SJCRH30 (cell line): Measurements from ENCODE around the gene SNED1. TPM values are rescaled to one million over a fixed set of nuclear protein-coding genes. Genes with fewer than 3 reads are reported as not detected.
A peak's percentile ranks its signal among the peaks of the same experiment; 100 is the strongest.

Experiments used
- DNase-seq, 2 experiments: peaks; one replicate each; pipeline ENCODE4 v3.0.0-alpha.2; 2015 to 2020
- H3K27ac ChIP-seq: fragments of 250-450 bp; sonication (Bioruptor Pico); 2 replicates; pipeline ENCODE4 v1.5.1; 2020; ENCODE audit warnings: mild to moderate bottlenecking, moderate library complexity
- H3K27me3 ChIP-seq: fragments of 250-450 bp; sonication (Bioruptor Pico); 2 replicates; pipeline ENCODE4 v1.5.1; 2020; ENCODE audit warnings: mild to moderate bottlenecking, moderate library complexity
- H3K36me3 ChIP-seq: fragments of 250-450 bp; sonication (Bioruptor Pico); 2 replicates; pipeline ENCODE4 v1.5.1; 2020; ENCODE audit warnings: mild to moderate bottlenecking, moderate library complexity
- H3K4me1 ChIP-seq: fragments of 250-450 bp; sonication (Bioruptor Pico); 2 replicates; pipeline ENCODE4 v1.5.1; 2020; ENCODE audit warnings: mild to moderate bottlenecking, moderate library complexity
- H3K4me3 ChIP-seq: fragments of 250-450 bp; sonication (Bioruptor Pico); 2 replicates; pipeline ENCODE4 v1.5.1; 2020; ENCODE audit warnings: mild to moderate bottlenecking, moderate library complexity
- H3K9me3 ChIP-seq: fragments of 250-450 bp; sonication (Bioruptor Pico); replicated peaks from 2 replicates; pipeline ENCODE4 v1.5.1; 2020; ENCODE audit warnings: mild to moderate bottlenecking, moderate library complexity
- total RNA-seq: library from RNA; depleted of rRNA; stranded (reverse); fragments of >200 nt; shearing (Covaris generic); gene quantifications from 2 replicates; pipeline ENCODE4 v1.2.3, GENCODE V29; 2014

The SNED1 gene
- total RNA-seq, 1 experiment from 2014 or later = 28.4 TPM

DNA sequence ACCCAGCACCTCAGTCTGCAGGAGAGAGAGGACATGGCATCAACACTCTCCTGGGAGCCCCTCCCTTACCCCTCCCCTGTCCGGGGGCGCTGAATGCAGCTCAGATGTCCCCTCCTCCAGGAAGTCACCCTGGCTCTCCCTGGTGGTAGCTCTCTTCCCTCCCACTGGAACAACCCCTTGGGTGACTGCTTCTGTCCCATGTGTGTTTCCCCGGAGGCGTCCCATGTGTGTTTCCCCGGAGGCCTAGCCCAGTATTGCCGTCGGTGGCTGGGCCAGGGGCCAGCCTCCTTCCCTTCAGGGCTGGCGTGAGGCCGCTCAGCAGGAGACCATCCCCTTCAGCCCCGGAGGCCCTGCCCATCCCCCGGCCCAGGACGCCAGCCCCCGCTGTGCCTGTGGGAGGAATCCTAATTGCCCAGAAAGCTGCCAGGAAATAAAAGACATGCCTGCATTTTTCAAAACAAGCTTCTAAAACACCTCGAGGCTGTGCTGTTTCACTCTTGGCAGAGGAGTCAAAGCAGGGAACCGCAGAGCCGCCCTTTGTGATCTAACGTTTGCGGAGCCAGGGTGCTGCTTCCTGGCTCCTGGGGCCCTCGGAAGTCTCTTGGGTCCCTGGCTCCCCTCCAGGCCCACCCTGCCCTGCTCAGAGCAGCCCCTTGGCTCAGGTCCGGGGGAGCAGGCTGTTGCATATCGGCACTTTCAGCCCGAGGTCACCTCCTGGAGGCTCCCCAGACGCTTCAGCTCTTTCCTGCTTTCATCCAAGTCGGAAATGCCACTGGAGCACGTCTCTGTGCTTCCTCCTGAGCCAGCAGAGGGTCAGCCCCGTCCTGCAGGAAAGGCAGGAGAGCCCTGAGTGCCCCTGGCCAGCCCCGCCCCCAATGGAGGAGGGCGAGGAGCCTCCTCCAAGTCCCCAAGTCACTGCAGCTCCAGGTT is 11.4 kb downstream of the SNED1 start:
- H3K36me3 ChIP-seq = peaks cover 14% of the 10 kb centered on the region; the same call in 1 of the 2 replicates
- H3K4me3 ChIP-seq = peak overlapping the region; percentile 41
- H3K27ac ChIP-seq = peak overlapping the region; percentile 45
- H3K27me3 ChIP-seq = no peaks in the 10 kb centered on the region
- H3K4me1 ChIP-seq = peaks cover 12% of the 10 kb centered on the region; the same call in 1 of the 2 replicates
- peak; percentile 72 to 73 for DNase-seq
- peaks cover 11% of the 10 kb centered on the region for H3K9me3 ChIP-seq

DNA sequence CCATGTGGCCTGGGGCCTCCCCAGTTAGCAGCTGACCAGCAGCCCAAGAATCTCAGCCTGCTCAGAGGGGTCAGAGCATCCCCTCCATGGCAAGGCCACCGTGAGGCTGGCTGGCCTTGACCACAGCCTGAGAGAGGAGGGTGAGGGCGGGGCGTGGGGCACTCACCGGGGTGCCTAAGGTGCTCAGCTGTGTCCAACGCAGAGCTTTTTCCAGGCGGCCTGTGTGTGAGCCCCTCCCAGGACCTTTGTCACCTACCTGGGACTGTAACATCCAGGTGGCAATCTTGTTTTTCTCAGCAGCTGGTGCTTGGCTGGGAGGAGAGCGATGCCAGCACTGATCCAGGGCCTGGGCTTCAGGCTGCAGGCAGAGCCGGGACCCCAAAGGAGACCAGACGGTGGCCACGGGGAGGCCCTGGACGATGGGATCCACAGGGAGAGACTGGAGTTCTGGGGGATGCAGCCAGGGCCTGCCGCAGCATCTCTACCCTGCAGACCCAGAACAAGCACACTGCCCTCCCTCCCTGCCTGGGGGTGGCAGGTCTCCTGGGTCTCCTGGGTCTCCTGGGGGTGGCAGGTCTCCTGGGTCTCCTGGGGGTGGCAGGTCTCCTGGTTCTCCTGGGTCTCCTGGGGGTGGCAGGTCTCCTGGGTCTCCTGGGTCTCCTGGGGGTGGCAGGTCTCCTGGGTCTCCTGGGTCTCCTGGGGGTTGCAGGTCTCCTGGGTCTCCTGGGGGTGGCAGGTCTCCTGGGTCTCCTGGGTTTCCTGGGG is 12.3 kb downstream of the SNED1 start:
- H3K9me3 ChIP-seq = peaks cover 6% of the 10 kb centered on the region
- H3K4me3 ChIP-seq = peak overlapping the region; percentile 41
- H3K27me3 ChIP-seq = no peaks in the 10 kb centered on the region
- no peak for DNase-seq
- H3K4me1 ChIP-seq = peaks cover 12% of the 10 kb centered on the region; the same call in 1 of the 2 replicates
- peak overlapping the region; percentile 45; the same call in 1 of the 2 replicates for H3K27ac ChIP-seq
- peaks cover 10% of the 10 kb centered on the region; the same call in 1 of the 2 replicates for H3K36me3 ChIP-seq

DNA sequence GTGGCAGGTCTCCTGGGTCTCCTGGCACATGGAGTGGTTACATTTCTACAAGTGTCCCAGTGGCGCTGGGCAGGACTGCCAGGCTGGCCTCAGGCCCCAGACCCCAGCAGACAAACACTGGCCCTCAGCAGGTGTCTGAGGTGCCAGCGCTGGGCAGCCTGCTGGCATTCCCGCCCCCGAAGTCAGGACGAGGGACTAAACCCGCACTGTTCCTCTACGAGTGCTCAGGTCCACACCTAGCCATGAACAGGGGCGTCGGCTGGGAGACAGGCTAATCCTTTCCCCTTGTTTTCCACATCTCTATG is 12.8 kb downstream of the SNED1 start:
- Histone ChIP-seq H3K27ac (no peak overlapping the region), H3K9me3 (0 out of 2 replicates have a peak, but pooled peaks cover 3% of the 10 kb centered on the region), H3K36me3 (peaks cover 9% of the 10 kb centered on the region; the same call in 1 of the 2 replicates), H3K4me1 (peaks cover 12% of the 10 kb centered on the region; the same call in 1 of the 2 replicates), H3K4me3 (no peak overlapping the region), H3K27me3 (no peaks in the 10 kb centered on the region)
- DNase-seq = no peak

GRCh38 chr2:241011751-241012510 is 13.5 kb downstream of the SNED1 start:
- Histone ChIP-seq H3K4me3 (no peak overlapping the region), H3K27ac (no peak overlapping the region), H3K9me3 (no peaks in the 10 kb centered on the region), H3K36me3 (peaks cover 6% of the 10 kb centered on the region; the same call in 1 of the 2 replicates), H3K27me3 (no peaks in the 10 kb centered on the region), H3K4me1 (peaks cover 12% of the 10 kb centered on the region; the same call in 1 of the 2 replicates)
- no peak for DNase-seq

DNA sequence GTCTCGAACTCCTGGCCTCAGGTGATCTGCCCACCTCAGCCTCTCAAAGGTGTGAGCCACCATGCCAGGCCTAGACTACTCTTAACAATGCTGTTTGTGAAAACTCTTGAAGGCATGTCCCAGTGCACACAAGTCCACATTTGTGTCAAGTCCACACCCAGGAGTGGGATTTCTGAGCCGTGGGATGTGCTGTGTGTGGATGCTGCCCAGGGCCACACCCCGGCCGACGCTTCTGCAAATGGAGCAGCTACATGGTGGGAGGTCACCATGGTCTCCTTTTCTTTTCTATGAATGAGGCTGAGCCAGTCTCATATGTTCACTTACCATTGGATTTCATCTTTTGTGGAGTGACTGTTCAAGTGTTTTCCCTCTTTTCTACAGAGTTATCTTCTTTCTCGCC is 15.8 kb downstream of the SNED1 start:
- Histone ChIP-seq H3K27me3 (no peaks in the 10 kb centered on the region), H3K36me3 (peaks cover 9% of the 10 kb centered on the region), H3K4me3 (no peak overlapping the region), H3K4me1 (peaks cover 10% of the 10 kb centered on the region; the same call in 1 of the 2 replicates), H3K27ac (no peak overlapping the region), H3K9me3 (no peaks in the 10 kb centered on the region)
- no peak for DNase-seq

- Histone ChIP-seq H3K9me3 (no peaks in the 10 kb centered on the region), H3K4me3 (no peak overlapping the region), H3K36me3 (peaks cover 9% of the 10 kb centered on the region), H3K27me3 (no peaks in the 10 kb centered on the region), H3K4me1 (peaks cover 7% of the 10 kb centered on the region; the same call in 1 of the 2 replicates), H3K27ac (no peak overlapping the region)
- no peak for DNase-seq
Measured at GRCh38 chr2:241014764-241015163, 16.3 kb downstream of the SNED1 start.

GRCh38 chr2:241015439-241015838 is 17.0 kb downstream of the SNED1 start:
- Histone ChIP-seq H3K27ac (no peak overlapping the region), H3K36me3 (peaks cover 9% of the 10 kb centered on the region), H3K9me3 (no peaks in the 10 kb centered on the region), H3K27me3 (no peaks in the 10 kb centered on the region), H3K4me1 (peaks cover 3% of the 10 kb centered on the region; the same call in 1 of the 2 replicates), H3K4me3 (no peak overlapping the region)
- DNase-seq = no peak

- DNase-seq = no peak
- Histone ChIP-seq H3K36me3 (peaks cover 12% of the 10 kb centered on the region), H3K27ac (no peak overlapping the region), H3K27me3 (no peaks in the 10 kb centered on the region), H3K9me3 (no peaks in the 10 kb centered on the region; the same call in 1 of the 2 replicates), H3K4me3 (no peak overlapping the region), H3K4me1 (no peaks in the 10 kb centered on the region)
Measured at GRCh38 chr2:241017228-241017940, 19.0 kb downstream of the SNED1 start.

GRCh38 chr2:241018051-241018891 is 19.9 kb downstream of the SNED1 start:
- Histone ChIP-seq H3K4me1 (no peaks in the 10 kb centered on the region), H3K4me3 (no peak overlapping the region), H3K9me3 (peaks cover 2% of the 10 kb centered on the region; the same call in 1 of the 2 replicates), H3K27ac (no peak overlapping the region), H3K27me3 (no peaks in the 10 kb centered on the region), H3K36me3 (peaks cover 13% of the 10 kb centered on the region)
- DNase-seq = no peak

DNA sequence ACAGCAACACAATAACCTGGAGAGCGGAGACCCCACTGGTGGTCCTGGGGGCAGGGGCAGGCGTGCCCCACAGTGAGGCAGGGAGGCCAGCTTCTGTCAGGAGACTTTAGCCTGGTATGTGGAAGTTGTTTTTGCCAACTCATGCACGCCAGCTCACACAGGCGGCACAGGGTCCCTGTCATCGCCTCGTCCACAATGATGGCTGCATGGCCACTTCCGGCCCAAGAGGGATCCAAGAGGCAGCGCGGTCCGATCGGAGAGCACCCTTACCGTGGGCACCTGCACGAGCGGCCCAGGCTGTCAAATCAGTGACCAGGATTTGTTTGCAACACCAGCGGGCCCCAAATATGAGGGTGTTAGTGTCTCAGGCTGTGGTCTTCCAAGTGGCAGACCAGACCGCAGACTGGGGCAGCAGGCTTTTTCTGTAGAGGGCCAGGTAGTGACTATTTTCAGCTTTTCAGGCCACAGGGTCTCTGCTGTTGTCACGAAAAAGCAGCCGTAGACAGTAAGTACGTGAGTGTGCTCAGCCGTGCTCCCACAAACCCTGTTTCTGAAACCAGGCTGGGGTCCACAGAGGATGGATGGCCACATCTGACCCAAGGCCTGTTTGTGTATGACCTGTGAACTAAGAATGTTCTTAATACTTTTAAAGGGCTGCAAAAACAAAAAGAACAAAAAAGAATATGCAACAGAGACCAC is 21.2 kb downstream of the SNED1 start:
- Histone ChIP-seq H3K36me3 (peaks cover 8% of the 10 kb centered on the region), H3K27ac (no peak overlapping the region), H3K4me1 (no peaks in the 10 kb centered on the region), H3K27me3 (no peaks in the 10 kb centered on the region), H3K4me3 (no peak overlapping the region), H3K9me3 (peaks cover 2% of the 10 kb centered on the region; the same call in 1 of the 2 replicates)
- no peak for DNase-seq

- H3K27me3 ChIP-seq = no peaks in the 10 kb centered on the region
- H3K36me3 ChIP-seq = peaks cover 8% of the 10 kb centered on the region
- no peak overlapping the region for H3K27ac ChIP-seq
- peaks cover 3% of the 10 kb centered on the region; the same call in 1 of the 2 replicates for H3K9me3 ChIP-seq
- no peaks in the 10 kb centered on the region for H3K4me1 ChIP-seq
- H3K4me3 ChIP-seq = no peak overlapping the region
- no peak for DNase-seq
Measured at GRCh38 chr2:241020201-241020600, 21.8 kb downstream of the SNED1 start.

GRCh38 chr2:241020629-241021190 is 22.3 kb downstream of the SNED1 start:
- Histone ChIP-seq H3K9me3 (peaks cover 8% of the 10 kb centered on the region), H3K27me3 (no peaks in the 10 kb centered on the region), H3K4me3 (no peak overlapping the region), H3K4me1 (no peaks in the 10 kb centered on the region), H3K27ac (no peak overlapping the region), H3K36me3 (peaks cover 8% of the 10 kb centered on the region)
- no peak for DNase-seq
